GM18951 (cell line): ENCODE data around the gene SCP2.

Source experiments
- POLR2A ChIP-seq: IDR thresholded peaks from 4 replicates; pipeline ENCODE4 v1.6.1; 2011; ENCODE audit warnings: mild to moderate bottlenecking; ENCODE audit not compliant: insufficient read length, insufficient read depth; ENCODE audit errors: extremely low read depth
- in situ Hi-C: fragments of 300-500 bp; cut with MboI; formaldehyde crosslinking; loops from one replicate; pipeline ENCODE4 v1.12.0; 2022; ENCODE audit warnings: low sequenced_read_pairs, mixed read lengths, inconsistent platforms; ENCODE audit not compliant: unreplicated experiment

Gene SCP2

GRCh38 chr1:53085405-53085804 lies 158.3 kb downstream of the SCP2 start:
- in situ Hi-C loops = no loop called here

GRCh38 chr1:53086491-53087070 lies 159.5 kb downstream of the SCP2 start:
- in situ Hi-C loops = no loop called here
- no peak for TF ChIP-seq POLR2A

More at GRCh38 chr1:53085405-53085804, 158.3 kb downstream of the SCP2 start:
- TF ChIP-seq POLR2A = no peak

- TF ChIP-seq POLR2A = no peak
- in situ Hi-C loops = no loop called here
These were observed 160.5 kb downstream of the SCP2 start for GRCh38 chr1:53087332-53088285.

GRCh38 chr1:53088616-53089300 lies 161.7 kb downstream of the SCP2 start:
- in situ Hi-C loops = no loop called here
- TF ChIP-seq POLR2A = no peak

GRCh38 chr1:53089478-53090226 lies 162.6 kb downstream of the SCP2 start:
- in situ Hi-C loops = no loop called here
- no peak for TF ChIP-seq POLR2A

GRCh38 chr1:53090227-53091147 lies 163.4 kb downstream of the SCP2 start:
- in situ Hi-C loops = no loop called here
- TF ChIP-seq POLR2A = no peak

GRCh38 chr1:53091841-53092645 lies 165.0 kb downstream of the SCP2 start:
- in situ Hi-C loops = no loop called here
- TF ChIP-seq POLR2A = no peak

- no peak for TF ChIP-seq POLR2A
These were observed 165.8 kb downstream of the SCP2 start for GRCh38 chr1:53092659-53093450.

GRCh38 chr1:53093451-53093754 lies 166.3 kb downstream of the SCP2 start:
- in situ Hi-C loops = no loop called here
- no peak for TF ChIP-seq POLR2A

More at GRCh38 chr1:53092659-53093450, 165.8 kb downstream of the SCP2 start:
- in situ Hi-C loops = no loop called here

GRCh38 chr1:53093778-53094532 lies 166.9 kb downstream of the SCP2 start:
- TF ChIP-seq POLR2A = no peak

More at GRCh38 chr1:53093778-53094532, 166.9 kb downstream of the SCP2 start:
- in situ Hi-C loops = no loop called here
